LHCN-M2 (cell line): ENCODE data around the gene PLEKHH2. TPM values are rescaled to one million over a fixed set of nuclear protein-coding genes. Genes with fewer than 3 reads are reported as not detected.
"Not testable (repeated sequence)": the region's sequence is repeated elsewhere in the genome, so short reads cannot be mapped to it uniquely, and the experiment has no call there.

ENCODE experiments used
- DNase-seq: peaks from one replicate; pipeline ENCODE4 v3.0.0-alpha.2; 2012; ENCODE audit warnings: low read depth
- total RNA-seq: library from RNA; depleted of rRNA; stranded (reverse); fragments of >200 nt; gene quantifications from 2 replicates; pipeline ENCODE4 v1.2.3, GENCODE V29; 2014

The PLEKHH2 gene
- total RNA-seq, 1 experiment from 2014 or later = 1.1 TPM

- DNase-seq = not testable (repeated sequence)
These were observed 907 bp upstream of the PLEKHH2 start for GRCh38 chr2:43636153-43636552.

- no peak for DNase-seq
These were observed 439 bp upstream of the PLEKHH2 start for GRCh38 chr2:43636621-43637020.

- no peak for DNase-seq
These were observed 5.3 kb downstream of the PLEKHH2 start for GRCh38 chr2:43642363-43642762.

GRCh38 chr2:43643680-43644079, 6.6 kb downstream of the PLEKHH2 start:
- no peak for DNase-seq

GRCh38 chr2:43648994-43649701, 12.1 kb downstream of the PLEKHH2 start:
- DNase-seq = no peak

- no peak for DNase-seq
These were observed 16.4 kb downstream of the PLEKHH2 start for GRCh38 chr2:43653506-43653905.

GRCh38 chr2:43657241-43657640, 20.2 kb downstream of the PLEKHH2 start:
- no peak for DNase-seq

- no peak for DNase-seq
These were observed 38.7 kb downstream of the PLEKHH2 start for GRCh38 chr2:43675646-43676321.

- peak; percentile 19 for DNase-seq
These were observed 39.4 kb downstream of the PLEKHH2 start, which contains the start of gene C1GALT1C1L for GRCh38 chr2:43676322-43677050. C1GALT1C1L (minus strand) TSS chr2:43676429; CDS start chr2:43676322, 107 bp downstream.

GRCh38 chr2:43677783-43678182, 40.7 kb downstream of the PLEKHH2 start:
- DNase-seq = not testable (repeated sequence)

GRCh38 chr2:43685357-43685756, 48.3 kb downstream of the PLEKHH2 start:
- no peak for DNase-seq

- no peak for DNase-seq
These were observed 52.9 kb downstream of the PLEKHH2 start for GRCh38 chr2:43689999-43690398.

GRCh38 chr2:43692428-43692994, 55.5 kb downstream of the PLEKHH2 start:
- DNase-seq = no peak

GRCh38 chr2:43698140-43698539, 61.1 kb downstream of the PLEKHH2 start:
- not testable (repeated sequence) for DNase-seq

GRCh38 chr2:43699761-43700160, 62.7 kb downstream of the PLEKHH2 start:
- DNase-seq = no peak

GRCh38 chr2:43701111-43701510, 64.1 kb downstream of the PLEKHH2 start:
- no peak for DNase-seq

GRCh38 chr2:43707255-43708015, 70.4 kb downstream of the PLEKHH2 start:
- DNase-seq = peak; percentile 68

- no peak for DNase-seq
These were observed 71.1 kb downstream of the PLEKHH2 start for GRCh38 chr2:43708178-43708577.

GRCh38 chr2:43708891-43709290, 71.8 kb downstream of the PLEKHH2 start:
- no peak for DNase-seq

GRCh38 chr2:43710866-43711265, 73.8 kb downstream of the PLEKHH2 start:
- no peak for DNase-seq

- DNase-seq = peak; percentile 59
These were observed 77.1 kb downstream of the PLEKHH2 start for GRCh38 chr2:43714164-43714563.
